ENCODE measurements around the gene SLC37A4.
"Not testable (repeated sequence)": the region's sequence is repeated elsewhere in the genome, so short reads cannot be mapped to it uniquely, and the experiment has no call there.

SLC37A4 gene

DNA sequence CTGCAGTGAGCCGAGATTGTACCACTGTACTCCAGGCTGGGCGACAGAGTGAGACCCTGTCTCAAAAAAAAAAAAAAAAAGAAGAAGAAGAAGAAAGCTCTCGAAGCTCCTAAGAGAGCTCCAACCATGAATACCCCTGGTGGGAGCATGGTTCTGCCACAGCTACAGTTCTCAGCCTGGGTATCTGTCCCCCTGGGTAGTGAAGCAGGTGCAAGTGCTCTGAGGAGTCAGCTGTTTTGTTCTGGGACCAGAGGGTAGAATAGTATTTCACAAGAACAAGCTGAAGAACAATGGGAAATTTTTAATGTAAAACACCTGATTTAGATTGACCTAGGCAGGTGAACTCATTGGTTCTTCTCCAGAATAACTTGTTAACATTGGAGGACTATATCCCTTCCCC is 30.6 kb upstream of the SLC37A4 start:
- TF ChIP-seq, protein P1, sequence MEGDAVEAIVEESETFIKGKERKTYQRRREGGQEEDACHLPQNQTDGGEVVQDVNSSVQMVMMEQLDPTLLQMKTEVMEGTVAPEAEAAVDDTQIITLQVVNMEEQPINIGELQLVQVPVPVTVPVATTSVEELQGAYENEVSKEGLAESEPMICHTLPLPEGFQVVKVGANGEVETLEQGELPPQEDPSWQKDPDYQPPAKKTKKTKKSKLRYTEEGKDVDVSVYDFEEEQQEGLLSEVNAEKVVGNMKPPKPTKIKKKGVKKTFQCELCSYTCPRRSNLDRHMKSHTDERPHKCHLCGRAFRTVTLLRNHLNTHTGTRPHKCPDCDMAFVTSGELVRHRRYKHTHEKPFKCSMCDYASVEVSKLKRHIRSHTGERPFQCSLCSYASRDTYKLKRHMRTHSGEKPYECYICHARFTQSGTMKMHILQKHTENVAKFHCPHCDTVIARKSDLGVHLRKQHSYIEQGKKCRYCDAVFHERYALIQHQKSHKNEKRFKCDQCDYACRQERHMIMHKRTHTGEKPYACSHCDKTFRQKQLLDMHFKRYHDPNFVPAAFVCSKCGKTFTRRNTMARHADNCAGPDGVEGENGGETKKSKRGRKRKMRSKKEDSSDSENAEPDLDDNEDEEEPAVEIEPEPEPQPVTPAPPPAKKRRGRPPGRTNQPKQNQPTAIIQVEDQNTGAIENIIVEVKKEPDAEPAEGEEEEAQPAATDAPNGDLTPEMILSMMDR (IDR thresholded peaks at IDR 0.05; ENCODE audit: insufficient read depth, low read depth, low read length, missing control alignments) = no peak
- H3K4me3 ChIP-seq (ENCODE audit: low read length) = no peak overlapping the region
- no peak for DNase-seq (ENCODE audit: low read depth)

DNA sequence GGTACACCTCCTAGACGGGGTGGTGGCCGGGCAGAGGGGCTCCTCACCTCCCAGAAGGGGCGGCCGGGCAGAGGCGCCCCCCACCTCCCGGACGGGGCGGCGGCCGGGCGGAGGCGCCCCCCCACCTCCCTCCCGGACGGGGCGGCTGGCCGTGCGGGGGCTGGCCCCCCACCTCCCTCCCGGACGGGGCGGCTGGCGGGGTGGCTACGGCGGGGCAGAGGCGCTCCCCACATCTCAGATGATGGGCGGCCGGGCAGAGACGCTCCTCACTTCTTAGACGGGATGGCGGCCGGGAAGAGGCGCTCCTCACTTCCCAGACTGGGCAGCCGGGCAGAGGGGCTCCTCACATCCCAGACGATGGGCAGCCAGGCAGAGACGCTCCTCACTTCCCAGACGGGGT is 28.5 kb upstream of the SLC37A4 start:
- H3K4me3 ChIP-seq (ENCODE audit: low read length); DNase-seq (ENCODE audit: low read depth): not testable (repeated sequence)

DNA sequence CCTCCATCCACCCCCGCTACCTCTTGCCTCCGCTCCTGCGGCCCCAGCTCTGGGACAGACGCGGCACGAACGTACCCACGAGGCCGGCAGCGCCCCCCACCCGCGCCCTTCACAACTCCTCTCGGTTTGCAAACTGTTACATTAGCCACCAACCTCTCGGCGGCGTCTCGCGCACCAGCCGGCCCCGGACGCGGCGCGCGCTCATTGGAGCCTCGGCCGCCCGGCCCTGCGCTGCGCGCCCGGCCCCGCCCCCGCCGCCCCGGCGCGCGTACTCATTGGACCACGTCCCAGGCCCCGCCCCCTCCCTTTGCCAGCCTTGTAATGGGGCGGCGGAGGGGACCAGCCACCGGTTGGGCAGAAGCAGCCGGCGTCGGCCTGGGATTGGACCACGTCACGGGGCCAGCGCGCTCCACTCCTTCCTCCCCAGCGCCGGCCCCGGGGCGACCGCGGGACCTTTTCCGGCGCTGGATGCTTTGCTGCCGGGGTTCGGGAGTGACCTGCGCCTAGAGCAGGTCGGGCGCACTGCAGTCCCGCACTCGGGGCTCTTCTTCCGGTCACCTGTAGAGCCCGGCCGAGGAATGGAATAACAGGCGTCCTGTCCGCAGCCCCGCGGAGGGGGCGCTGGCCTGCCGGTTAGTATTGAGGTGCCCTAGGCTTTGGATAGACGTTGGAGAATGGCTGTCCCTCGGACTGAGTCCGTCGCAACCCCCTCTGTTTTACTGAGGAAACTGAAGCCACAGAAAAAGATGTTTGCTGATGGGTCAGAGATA is 26.5 kb upstream of the SLC37A4 start, which contains the start of gene HYOU1:
Gene HYOU1 (minus strand): TSS at position 206 of the 770 bp plus-strand sequence. CDS start 1,045 bp downstream, outside the sequence.
- DNase-seq (ENCODE audit: low read depth) = peak; percentile 99
- H3K4me3 ChIP-seq (ENCODE audit: low read length) = peak within 1 kb of the TSS; percentile 72
- TF ChIP-seq, protein P1 (IDR thresholded peaks at IDR 0.05; ENCODE audit: insufficient read depth, low read depth, low read length, missing control alignments) = peak; percentile 31

DNA sequence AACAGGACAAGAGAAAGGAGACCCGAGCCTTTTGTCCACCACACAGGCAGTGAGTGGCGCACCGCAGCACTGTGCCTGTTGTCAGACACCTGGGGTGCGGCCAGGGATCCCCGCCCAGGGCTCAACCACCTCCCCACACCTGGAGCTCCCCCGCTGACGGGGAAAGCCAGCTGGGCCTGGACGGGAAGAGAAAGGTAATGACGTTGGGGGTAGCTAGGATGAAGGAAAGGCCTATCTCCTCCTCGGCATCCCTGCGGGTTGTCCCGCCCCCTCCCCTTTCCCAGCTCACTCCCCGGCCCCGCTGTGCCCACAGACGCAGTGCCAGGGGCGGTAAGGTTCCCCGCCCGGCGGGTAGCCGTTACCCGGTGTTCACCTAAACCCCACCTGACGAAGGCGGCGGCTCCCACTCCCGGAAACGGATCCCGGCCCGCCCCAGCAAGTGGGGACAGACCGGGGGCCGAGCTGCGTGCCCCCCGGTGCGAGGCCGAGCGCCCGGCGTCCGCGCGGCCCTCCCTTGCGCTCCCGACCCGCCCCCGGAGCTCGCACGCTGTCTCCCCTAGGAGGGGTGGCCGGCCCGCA is 25.8 kb upstream of the SLC37A4 start:
- DNase-seq (ENCODE audit: low read depth) = peak; percentile 64

DNA sequence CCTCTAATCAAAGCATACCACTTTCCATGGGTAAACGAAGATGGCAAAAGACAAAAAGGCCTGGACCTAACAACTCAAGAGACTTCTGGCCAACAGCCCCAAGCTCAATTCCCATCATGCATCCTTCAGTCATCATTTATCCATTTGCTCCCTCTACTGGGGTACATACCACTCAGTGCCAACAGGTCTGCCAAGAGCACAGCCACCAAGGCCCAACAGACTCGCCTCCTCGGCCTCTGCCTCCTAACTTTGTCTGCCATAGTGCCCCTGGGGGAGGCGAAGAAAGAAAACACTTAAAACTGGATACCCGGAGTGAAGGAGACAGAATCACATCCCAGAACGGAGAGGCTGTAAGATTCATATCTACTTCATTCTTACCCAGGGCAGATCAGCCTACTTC is 25.2 kb upstream of the SLC37A4 start:
- H3K4me3 ChIP-seq (ENCODE audit: low read length) = peak overlapping the region; percentile 72
- DNase-seq (ENCODE audit: low read depth) = peak; percentile 42
- TF ChIP-seq, protein P1 (IDR thresholded peaks at IDR 0.05; ENCODE audit: insufficient read depth, low read depth, low read length, missing control alignments) = no peak

More for the DNA sequence above, 25.8 kb upstream of the SLC37A4 start:
- TF ChIP-seq, protein P1 (IDR thresholded peaks at IDR 0.05; ENCODE audit: insufficient read depth, low read depth, low read length, missing control alignments) = no peak
- peak overlapping the region; percentile 72 for H3K4me3 ChIP-seq (ENCODE audit: low read length)

DNA sequence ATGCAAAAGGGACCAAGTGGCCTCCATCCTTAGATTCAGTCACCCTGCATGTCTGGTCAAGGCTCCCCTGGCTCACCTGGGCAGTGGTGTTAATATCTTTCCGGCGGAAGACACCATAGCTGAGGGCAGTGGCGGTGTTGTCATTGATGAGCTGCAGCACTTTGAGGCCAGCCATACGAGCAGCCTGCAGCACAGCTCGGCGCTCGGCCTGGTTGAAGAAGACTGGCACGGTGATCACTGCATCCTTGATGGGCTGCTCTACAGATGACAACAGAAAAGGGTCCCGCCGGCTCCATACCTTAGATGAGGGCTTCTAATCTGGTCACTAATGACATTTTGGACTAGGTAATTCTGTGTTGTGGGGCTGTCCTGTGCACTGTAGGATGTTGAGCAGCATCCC is 23.7 kb upstream of the SLC37A4 start:
- no peak overlapping the region for H3K4me3 ChIP-seq (ENCODE audit: low read length)
- TF ChIP-seq, protein P1 (IDR thresholded peaks at IDR 0.05; ENCODE audit: insufficient read depth, low read depth, low read length, missing control alignments) = no peak
- DNase-seq (ENCODE audit: low read depth) = no peak

DNA sequence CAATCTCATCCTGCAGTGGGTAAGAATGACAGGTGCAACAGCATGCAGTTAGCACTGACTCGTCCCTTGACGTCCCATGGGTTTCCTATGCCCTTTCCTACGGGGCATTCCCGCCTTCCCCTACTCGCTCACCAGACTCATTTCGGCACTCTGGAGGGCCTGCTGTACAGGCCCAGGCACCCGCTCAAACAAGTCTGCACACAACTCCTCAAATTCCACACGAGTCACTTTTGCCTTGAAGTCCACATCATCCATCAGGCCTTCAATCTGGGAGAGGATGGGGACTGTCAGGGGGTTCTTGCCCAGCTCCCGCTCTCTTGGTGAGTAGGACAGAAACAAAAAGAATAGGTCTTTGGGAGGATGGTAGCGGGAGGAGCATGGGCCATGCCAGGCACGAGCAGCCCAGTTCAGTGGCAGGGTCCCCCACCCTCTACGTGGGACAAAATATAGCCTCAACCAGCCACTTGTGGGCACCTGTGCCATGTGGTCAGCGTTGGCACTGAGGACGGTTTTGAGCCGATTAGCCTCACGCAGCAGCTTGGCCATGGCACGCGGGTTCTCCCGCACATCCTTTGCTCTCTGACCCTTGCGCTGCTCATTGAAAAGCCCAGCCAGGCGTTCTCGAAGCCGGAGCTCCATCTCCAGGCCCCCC is 21.6 kb upstream of the SLC37A4 start:
- DNase-seq (ENCODE audit: low read depth) = peak; percentile 55
- TF ChIP-seq, protein P1 (IDR thresholded peaks at IDR 0.05; ENCODE audit: insufficient read depth, low read depth, low read length, missing control alignments) = no peak
- no peak overlapping the region for H3K4me3 ChIP-seq (ENCODE audit: low read length)

Data from epithelial cell of esophagus (primary cell).